Measurements from ENCODE around the gene ASTN1. TPM values are rescaled to one million over a fixed set of nuclear protein-coding genes. Genes with fewer than 3 reads are reported as not detected.

Gene ASTN1
- total RNA-seq, 4 donors from 2014 or later = 0.13 to 3.7 (median 0.84) TPM

DNA sequence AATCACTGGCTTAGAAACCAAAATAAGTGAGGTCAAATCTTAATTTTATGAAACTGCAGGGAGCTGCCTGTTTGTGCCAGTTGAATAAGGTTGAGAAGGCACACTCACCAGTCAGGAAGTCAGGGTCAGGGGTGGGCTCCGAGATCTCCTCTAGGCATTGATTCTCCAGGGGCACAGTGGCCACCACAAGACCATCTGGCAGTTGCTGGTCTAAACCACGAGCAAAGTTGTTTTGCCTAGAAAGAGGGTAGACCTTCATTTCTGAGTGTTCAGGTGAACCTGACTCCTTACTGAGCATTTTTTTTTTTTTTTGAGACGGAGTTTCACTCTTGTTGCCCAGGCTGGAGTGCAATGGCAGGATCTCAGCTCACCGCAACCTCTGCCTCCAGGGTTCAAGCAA lies 220.7 kb downstream of the ASTN1 start:
- no peak for ATAC-seq (ENCODE audit: low FRiP score)
- TF ChIP-seq, protein P1, sequence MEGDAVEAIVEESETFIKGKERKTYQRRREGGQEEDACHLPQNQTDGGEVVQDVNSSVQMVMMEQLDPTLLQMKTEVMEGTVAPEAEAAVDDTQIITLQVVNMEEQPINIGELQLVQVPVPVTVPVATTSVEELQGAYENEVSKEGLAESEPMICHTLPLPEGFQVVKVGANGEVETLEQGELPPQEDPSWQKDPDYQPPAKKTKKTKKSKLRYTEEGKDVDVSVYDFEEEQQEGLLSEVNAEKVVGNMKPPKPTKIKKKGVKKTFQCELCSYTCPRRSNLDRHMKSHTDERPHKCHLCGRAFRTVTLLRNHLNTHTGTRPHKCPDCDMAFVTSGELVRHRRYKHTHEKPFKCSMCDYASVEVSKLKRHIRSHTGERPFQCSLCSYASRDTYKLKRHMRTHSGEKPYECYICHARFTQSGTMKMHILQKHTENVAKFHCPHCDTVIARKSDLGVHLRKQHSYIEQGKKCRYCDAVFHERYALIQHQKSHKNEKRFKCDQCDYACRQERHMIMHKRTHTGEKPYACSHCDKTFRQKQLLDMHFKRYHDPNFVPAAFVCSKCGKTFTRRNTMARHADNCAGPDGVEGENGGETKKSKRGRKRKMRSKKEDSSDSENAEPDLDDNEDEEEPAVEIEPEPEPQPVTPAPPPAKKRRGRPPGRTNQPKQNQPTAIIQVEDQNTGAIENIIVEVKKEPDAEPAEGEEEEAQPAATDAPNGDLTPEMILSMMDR (IDR thresholded peaks at IDR 0.05) = no peak

GRCh38 chr1:176942346-176942745 lies 222.2 kb downstream of the ASTN1 start:
- ATAC-seq (ENCODE audit: low FRiP score) (no peak), DNase-seq (ENCODE audit: low spot score) (no peak)
- TF ChIP-seq, protein P1 (IDR thresholded peaks at IDR 0.05) = no peak

More for the DNA sequence above, 220.7 kb downstream of the ASTN1 start:
- DNase-seq (ENCODE audit: low spot score) = no peak

GRCh38 chr1:176939993-176940392 lies 224.5 kb downstream of the ASTN1 start:
- ATAC-seq (ENCODE audit: low FRiP score) (no peak), DNase-seq (ENCODE audit: low spot score) (no peak)
- TF ChIP-seq, protein P1 (IDR thresholded peaks at IDR 0.05) = no peak

DNA sequence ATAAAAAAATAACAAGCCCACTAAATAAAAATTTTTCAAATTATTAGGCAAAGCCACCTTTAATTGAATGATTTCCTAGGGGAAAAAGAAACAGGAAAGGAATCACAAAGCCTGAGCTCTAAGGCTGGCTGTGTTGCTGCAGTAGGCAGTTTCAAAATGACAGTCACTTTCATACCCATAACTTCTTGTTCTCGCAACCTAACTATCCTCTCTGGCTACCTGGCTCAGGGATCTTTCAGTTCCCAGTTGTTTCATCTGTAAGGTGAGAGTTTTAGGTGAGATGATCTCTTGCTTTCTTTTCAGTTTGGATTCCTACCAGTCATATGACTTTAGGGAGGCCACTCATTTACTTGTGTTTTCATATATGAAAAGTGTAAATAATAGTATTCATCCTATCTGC lies 226.1 kb downstream of the ASTN1 start:
- DNase-seq (ENCODE audit: low spot score) = no peak

GRCh38 chr1:176934370-176934769 lies 230.1 kb downstream of the ASTN1 start:
- TF ChIP-seq, protein P1 (IDR thresholded peaks at IDR 0.05) = no peak
- ATAC-seq (ENCODE audit: low FRiP score) = no peak
- DNase-seq (ENCODE audit: low spot score) = no peak

More for the DNA sequence above, 226.1 kb downstream of the ASTN1 start:
- no peak for ATAC-seq (ENCODE audit: low FRiP score)
- TF ChIP-seq, protein P1 (IDR thresholded peaks at IDR 0.05) = no peak

DNA sequence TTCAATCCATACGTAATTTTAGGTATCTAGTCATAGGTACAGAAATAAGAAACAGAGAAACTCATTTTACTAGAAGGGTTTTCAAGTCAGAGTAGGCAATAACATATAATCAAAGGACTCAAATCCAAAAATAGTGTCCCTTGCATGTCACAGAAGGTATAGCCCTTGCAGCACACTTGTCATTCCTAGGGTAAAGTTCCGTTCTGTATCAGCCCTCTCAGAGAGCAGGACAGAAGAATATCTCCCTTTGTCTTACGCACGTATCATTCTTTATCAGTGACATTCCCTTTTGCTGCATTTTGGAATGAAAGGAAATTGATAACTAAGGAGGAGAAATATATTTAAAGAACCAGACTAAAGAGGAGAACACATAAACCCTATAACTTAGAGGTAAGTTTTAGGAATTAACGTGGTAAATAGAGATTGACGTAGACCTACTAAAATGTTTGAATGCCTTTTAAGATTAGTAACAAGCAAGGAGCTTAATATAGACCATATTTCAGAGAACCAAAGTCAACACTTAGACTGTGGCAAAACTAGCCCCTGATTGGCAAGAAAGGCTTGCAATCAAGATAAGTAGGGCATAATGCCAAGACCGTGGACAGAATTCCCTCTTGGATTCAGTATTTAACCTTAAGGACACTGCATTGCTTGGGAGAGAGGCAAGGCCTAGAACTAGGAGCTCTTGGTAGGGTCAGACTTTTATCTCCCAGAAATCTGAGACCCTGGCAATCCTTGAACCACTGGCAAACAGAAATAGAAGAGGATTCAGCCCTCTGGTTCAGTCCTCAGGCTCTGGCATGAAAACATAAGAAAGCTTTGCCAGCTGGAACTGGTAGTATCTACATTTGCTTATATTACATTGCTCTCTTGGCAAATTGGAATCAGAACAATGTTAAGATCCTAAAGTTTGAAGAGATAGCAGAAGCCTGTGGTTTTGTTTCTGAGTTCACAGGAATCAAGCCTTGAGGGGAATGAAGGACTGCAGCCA lies 232.1 kb downstream of the ASTN1 start:
- TF ChIP-seq, protein P1 (IDR thresholded peaks at IDR 0.05) = no peak
- no peak for ATAC-seq (ENCODE audit: low FRiP score)
- DNase-seq (ENCODE audit: low spot score) = no peak

- DNase-seq (ENCODE audit: low spot score) (no peak), ATAC-seq (ENCODE audit: low FRiP score) (no peak)
- TF ChIP-seq, protein P1 (IDR thresholded peaks at IDR 0.05) = no peak
These were observed 233.0 kb downstream of the ASTN1 start for GRCh38 chr1:176931526-176931925.
